Effector memory CD4-positive, alpha-beta T cell (primary cell): ENCODE data around the gene POLE2.
"Not testable (repeated sequence)": the region's sequence is repeated elsewhere in the genome, so short reads cannot be mapped to it uniquely, and the experiment has no call there.

Experiments used
- DNase-seq, 3 donors: peaks; one replicate each; pipeline ENCODE4 v3.0.0-alpha.2; 2020
- H3K27ac ChIP-seq: 2 replicates; pipeline ENCODE4 v1.7.0; 2013; ENCODE audit warnings: mild to moderate bottlenecking, low read length, moderate library complexity; ENCODE audit not compliant: insufficient read depth, poor library complexity, severe bottlenecking
- H3K27me3 ChIP-seq: replicated peaks from 2 replicates; pipeline ENCODE4 v1.7.0; 2013; ENCODE audit warnings: mild to moderate bottlenecking, low read length; ENCODE audit not compliant: insufficient read depth, control insufficient read depth, poor library complexity, severe bottlenecking
- H3K36me3 ChIP-seq: 2 replicates; pipeline ENCODE4 v1.7.0; 2013; ENCODE audit warnings: mild to moderate bottlenecking, low read length, moderate library complexity; ENCODE audit not compliant: control insufficient read depth, insufficient read depth
- H3K4me1 ChIP-seq: 2 replicates; pipeline ENCODE4 v1.7.0; 2013; ENCODE audit warnings: low read length, mild to moderate bottlenecking; ENCODE audit not compliant: control insufficient read depth, insufficient read depth, poor library complexity, severe bottlenecking
- H3K4me3 ChIP-seq: 2 replicates; pipeline ENCODE4 v1.7.0; 2013; ENCODE audit warnings: low read length, low read depth, mild to moderate bottlenecking; ENCODE audit not compliant: insufficient read depth, poor library complexity, severe bottlenecking
- H3K9me3 ChIP-seq: 2 replicates; pipeline ENCODE4 v1.7.0; 2013; ENCODE audit warnings: mild to moderate bottlenecking, low read length, moderate library complexity; ENCODE audit not compliant: control insufficient read depth

The POLE2 gene

GRCh38 chr14:49702725-49703124 is 14.7 kb upstream of the POLE2 start:
- Histone ChIP-seq H3K27me3 (no peaks in the 10 kb centered on the region), H3K36me3 (peaks cover 3% of the 10 kb centered on the region), H3K4me3 (no peak overlapping the region), H3K27ac (no peak overlapping the region), H3K9me3 (no peaks in the 10 kb centered on the region), H3K4me1 (no peaks in the 10 kb centered on the region)
- DNase-seq = no peak

DNA sequence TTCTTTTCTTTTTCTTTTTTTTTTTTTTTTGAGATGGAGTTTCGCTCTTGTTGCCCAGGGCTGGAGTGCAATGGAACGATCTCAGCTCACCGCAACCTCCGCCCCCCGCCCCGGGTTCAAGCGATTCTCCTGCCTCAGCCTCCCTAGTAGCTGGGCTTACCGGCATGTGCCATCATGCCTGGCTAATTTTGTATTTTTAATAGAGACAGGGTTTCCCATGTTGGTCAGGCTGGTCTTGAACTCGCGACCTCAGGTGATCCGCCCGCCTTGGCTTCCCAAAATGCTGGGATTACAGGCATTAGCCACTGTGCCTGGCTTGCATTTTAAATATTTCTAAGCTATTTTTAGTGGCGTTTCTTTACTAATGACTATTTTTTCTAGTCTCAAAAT is 5.7 kb upstream of the POLE2 start:
- H3K27ac ChIP-seq, H3K36me3 ChIP-seq, H3K27me3 ChIP-seq, DNase-seq, H3K9me3 ChIP-seq, H3K4me1 ChIP-seq: not testable (repeated sequence)
- H3K4me3 ChIP-seq = peak overlapping the region; percentile 70

GRCh38 chr14:49692811-49693734 is 5.1 kb upstream of the POLE2 start, which contains the start of gene KLHDC1:
KLHDC1 (plus strand) TSS chr14:49693120; CDS start chr14:49693195, 75 bp downstream.
- Histone ChIP-seq H3K27me3 (no peaks in the 10 kb centered on the region), H3K9me3 (no peaks in the 10 kb centered on the region), H3K4me1 (peaks cover 2% of the 10 kb centered on the region), H3K36me3 (no peaks in the 10 kb centered on the region), H3K4me3 (peak within 1 kb of the TSS; percentile 70), H3K27ac (peak within 1 kb of the TSS; percentile 70)
- peak; percentile 63 to 73 (median 65) for DNase-seq

DNA sequence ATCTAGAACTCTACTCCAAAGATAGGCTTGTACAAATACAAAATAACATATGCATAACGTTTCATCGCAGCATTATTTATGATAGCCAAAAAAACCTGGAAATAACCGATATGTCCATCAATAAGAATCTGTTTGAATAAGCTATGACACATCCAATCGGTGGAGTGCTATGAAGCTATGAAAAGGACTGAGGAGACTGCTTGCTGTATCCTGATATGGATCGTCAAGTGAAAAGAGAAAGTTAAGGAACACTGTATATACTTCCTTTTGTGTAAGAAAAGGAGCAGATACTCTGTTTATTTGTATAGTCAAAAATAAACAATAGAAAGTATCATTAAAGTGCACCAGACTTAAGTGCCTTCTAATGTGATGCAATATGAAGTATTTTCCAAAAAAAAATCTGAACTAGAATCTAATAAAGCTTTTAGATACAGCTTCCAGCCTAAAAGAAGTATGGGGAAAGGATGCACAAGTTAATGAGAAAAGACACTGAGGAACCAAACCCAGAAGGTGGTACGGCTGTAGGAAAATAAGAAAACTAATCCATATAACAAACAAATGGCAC is 4.3 kb upstream of the POLE2 start:
- no peaks in the 10 kb centered on the region for H3K9me3 ChIP-seq
- H3K4me3 ChIP-seq = peak overlapping the region; percentile 70
- no peak for DNase-seq
- H3K27ac ChIP-seq = peak overlapping the region; percentile 70
- H3K36me3 ChIP-seq = no peaks in the 10 kb centered on the region
- H3K27me3 ChIP-seq = no peaks in the 10 kb centered on the region
- peaks cover 2% of the 10 kb centered on the region for H3K4me1 ChIP-seq

- Histone ChIP-seq H3K27me3 (no peaks in the 10 kb centered on the region), H3K4me1 (peaks cover 2% of the 10 kb centered on the region), H3K9me3 (no peaks in the 10 kb centered on the region), H3K36me3 (no peaks in the 10 kb centered on the region), H3K27ac (no peak overlapping the region), H3K4me3 (no peak overlapping the region)
- no peak for DNase-seq
These were observed 3.0 kb upstream of the POLE2 start for GRCh38 chr14:49691031-49691430.

DNA sequence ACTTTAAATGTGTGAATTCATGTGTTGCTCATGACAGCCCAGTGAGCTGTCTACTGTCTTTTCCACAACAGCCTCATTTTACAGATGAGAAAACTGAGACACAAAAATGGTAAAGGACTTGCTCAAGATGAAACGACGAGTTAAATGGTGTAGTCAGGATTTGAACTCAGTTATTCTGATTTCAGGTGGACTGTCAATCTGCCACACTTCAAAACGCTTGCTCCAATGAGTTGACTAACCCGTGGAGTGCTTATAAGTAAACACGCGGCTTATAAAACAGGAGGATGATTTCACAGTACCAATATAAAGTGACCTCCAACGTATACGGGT is 652 bp upstream of the POLE2 start:
- no peaks in the 10 kb centered on the region for H3K36me3 ChIP-seq
- DNase-seq = no peak
- H3K27ac ChIP-seq = no peak overlapping the region
- peaks cover 2% of the 10 kb centered on the region for H3K4me1 ChIP-seq
- H3K4me3 ChIP-seq = no peak overlapping the region
- no peaks in the 10 kb centered on the region for H3K27me3 ChIP-seq
- no peaks in the 10 kb centered on the region for H3K9me3 ChIP-seq

DNA sequence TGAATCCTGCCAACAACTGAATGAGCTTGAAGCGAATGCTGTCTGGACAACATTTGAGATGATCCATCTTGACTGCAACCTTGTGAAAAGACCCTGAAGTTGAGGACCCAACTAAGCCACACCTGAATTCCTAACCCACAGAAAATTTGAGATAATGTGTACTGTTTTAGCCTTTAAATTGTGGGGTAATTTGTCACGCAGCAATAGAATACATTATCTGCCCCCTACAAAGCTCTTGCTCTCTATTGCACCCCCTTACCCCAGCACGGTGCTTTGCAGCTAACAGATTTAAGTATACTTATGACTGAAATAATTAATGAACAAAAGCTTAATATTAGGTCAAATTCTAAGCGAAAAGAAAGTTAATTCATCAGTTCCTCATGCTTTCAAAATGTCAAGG is 1.6 kb downstream of the POLE2 start:
- Histone ChIP-seq H3K36me3 (no peaks in the 10 kb centered on the region), H3K4me1 (no peaks in the 10 kb centered on the region), H3K27ac (no peak overlapping the region), H3K4me3 (no peak overlapping the region), H3K27me3 (no peaks in the 10 kb centered on the region), H3K9me3 (no peaks in the 10 kb centered on the region)
- no peak for DNase-seq

- Histone ChIP-seq H3K36me3 (no peaks in the 10 kb centered on the region), H3K4me1 (no peaks in the 10 kb centered on the region), H3K27me3 (no peaks in the 10 kb centered on the region), H3K27ac (no peak overlapping the region), H3K4me3 (no peak overlapping the region), H3K9me3 (no peaks in the 10 kb centered on the region)
- DNase-seq = no peak
These were observed 8.7 kb downstream of the POLE2 start for GRCh38 chr14:49679271-49679670.

- no peak overlapping the region for H3K27ac ChIP-seq
- no peaks in the 10 kb centered on the region for H3K4me1 ChIP-seq
- no peak for DNase-seq
- H3K27me3 ChIP-seq = no peaks in the 10 kb centered on the region
- H3K36me3 ChIP-seq = no peaks in the 10 kb centered on the region
- H3K4me3 ChIP-seq = no peak overlapping the region
- H3K9me3 ChIP-seq = no peaks in the 10 kb centered on the region
These were observed 10.4 kb downstream of the POLE2 start for GRCh38 chr14:49677643-49678042.

DNA sequence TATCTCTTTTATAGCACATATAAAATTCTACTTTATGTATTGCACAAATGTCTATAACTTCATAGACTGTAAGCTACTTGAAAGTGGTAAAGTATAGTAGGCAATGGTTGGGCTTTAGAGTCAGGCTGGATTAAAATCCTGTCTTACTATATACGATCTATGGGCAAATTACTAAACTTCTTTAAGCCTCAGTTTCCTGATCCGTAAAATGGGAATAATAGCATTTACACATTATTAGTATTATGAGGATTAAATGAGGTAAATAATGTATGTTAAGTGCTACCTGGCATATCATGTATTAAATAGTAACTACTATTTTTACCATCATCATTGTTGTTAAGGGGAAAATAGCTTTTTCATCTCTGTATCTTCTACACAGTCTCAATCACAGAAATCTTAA is 14.4 kb downstream of the POLE2 start:
- Histone ChIP-seq H3K9me3 (no peaks in the 10 kb centered on the region), H3K27ac (no peak overlapping the region), H3K27me3 (no peaks in the 10 kb centered on the region), H3K36me3 (no peaks in the 10 kb centered on the region), H3K4me3 (no peak overlapping the region), H3K4me1 (no peaks in the 10 kb centered on the region)
- DNase-seq = no peak
